ENCODE data around the gene SPOCK3. TPM values are rescaled to one million over a fixed set of nuclear protein-coding genes. Genes with fewer than 3 reads are reported as not detected.

The SPOCK3 gene
- total and polyA plus RNA-seq, 8 donors: 0.15 to 2.1 (median 0.92) TPM

DNA sequence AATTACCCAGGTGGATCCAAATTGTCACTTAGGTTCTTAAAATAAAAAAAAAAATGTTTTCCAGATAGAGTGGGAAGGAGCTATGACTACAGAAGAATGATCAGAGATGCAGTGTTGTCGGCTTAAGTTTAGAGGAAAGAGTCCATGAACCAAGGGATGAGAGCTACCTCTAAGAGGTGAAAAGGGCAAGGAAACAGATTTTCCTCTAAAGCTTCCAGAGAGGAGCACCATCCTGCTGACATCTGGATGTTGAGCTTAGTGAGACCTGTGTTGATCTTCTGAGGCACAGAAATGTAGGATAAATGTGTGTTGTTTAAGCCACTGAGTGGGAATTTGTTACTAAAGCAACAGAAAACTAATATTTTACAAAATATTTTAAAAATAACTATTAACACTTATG, 498.7 kb downstream of the SPOCK3 start:
- intact Hi-C loops (cut with DNase I): no loop called here
- TF ChIP-seq, protein P1, sequence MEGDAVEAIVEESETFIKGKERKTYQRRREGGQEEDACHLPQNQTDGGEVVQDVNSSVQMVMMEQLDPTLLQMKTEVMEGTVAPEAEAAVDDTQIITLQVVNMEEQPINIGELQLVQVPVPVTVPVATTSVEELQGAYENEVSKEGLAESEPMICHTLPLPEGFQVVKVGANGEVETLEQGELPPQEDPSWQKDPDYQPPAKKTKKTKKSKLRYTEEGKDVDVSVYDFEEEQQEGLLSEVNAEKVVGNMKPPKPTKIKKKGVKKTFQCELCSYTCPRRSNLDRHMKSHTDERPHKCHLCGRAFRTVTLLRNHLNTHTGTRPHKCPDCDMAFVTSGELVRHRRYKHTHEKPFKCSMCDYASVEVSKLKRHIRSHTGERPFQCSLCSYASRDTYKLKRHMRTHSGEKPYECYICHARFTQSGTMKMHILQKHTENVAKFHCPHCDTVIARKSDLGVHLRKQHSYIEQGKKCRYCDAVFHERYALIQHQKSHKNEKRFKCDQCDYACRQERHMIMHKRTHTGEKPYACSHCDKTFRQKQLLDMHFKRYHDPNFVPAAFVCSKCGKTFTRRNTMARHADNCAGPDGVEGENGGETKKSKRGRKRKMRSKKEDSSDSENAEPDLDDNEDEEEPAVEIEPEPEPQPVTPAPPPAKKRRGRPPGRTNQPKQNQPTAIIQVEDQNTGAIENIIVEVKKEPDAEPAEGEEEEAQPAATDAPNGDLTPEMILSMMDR (IDR thresholded peaks at IDR 0.05): no peak
- H3K4me1 ChIP-seq: no peaks in the 10 kb centered on the region
- H3K27me3 ChIP-seq: no peaks in the 10 kb centered on the region
- DNase-seq (no peak), ATAC-seq (no peak)
- no peaks in the 10 kb centered on the region for H3K9me3 ChIP-seq
- no peak overlapping the region for H3K27ac ChIP-seq
- no peak overlapping the region for H3K4me3 ChIP-seq
- no peaks in the 10 kb centered on the region for H3K36me3 ChIP-seq

DNA sequence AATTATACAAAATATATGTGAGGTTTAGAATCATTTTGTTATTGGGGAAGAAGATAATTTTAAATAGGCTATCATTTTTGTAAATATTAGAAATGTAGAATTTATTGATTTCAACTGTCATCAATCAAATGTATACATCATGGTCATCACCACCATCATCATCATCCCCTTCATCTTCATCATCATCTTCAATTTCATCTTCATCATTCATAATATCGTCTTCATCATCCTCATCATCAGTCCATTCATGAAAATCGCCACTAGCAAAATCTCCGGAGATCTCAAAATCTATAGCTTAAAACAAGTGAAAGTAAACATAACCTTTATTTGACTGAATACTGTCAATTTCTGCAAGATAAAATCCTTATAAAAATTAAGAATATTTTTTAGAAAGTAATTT, 499.5 kb downstream of the SPOCK3 start:
- intact Hi-C loops (cut with DNase I): no loop called here
- no peaks in the 10 kb centered on the region for H3K9me3 ChIP-seq
- ATAC-seq (no peak), DNase-seq (no peak)
- TF ChIP-seq, protein P1 (IDR thresholded peaks at IDR 0.05): no peak
- no peak overlapping the region for H3K27ac ChIP-seq
- no peak overlapping the region for H3K4me3 ChIP-seq
- no peaks in the 10 kb centered on the region for H3K27me3 ChIP-seq
- H3K36me3 ChIP-seq: no peaks in the 10 kb centered on the region
- no peaks in the 10 kb centered on the region for H3K4me1 ChIP-seq

DNA sequence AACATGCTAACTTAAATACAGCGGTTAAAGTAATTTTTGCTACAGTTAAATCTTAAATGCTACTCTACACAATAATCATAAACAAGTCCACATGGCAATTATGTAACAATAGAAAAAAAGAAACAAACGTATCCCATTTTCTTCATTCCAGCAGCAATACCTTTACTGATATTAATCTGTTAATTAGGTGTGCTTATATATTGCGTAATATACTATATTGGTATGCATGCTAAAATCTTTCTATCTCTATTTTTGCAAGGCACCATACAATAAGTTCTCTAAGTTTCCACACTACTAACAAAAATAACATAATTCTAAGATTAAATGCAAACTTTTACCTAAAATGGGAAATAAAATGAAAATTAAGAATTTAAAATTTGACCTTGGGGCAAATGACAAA, 500.6 kb downstream of the SPOCK3 start:
- Histone ChIP-seq H3K9me3 (no peaks in the 10 kb centered on the region), H3K4me1 (no peaks in the 10 kb centered on the region), H3K27ac (no peak overlapping the region), H3K4me3 (no peak overlapping the region), H3K27me3 (no peaks in the 10 kb centered on the region), H3K36me3 (no peaks in the 10 kb centered on the region)
- TF ChIP-seq, protein P1 (IDR thresholded peaks at IDR 0.05): no peak
- ATAC-seq: no peak
- no peak for DNase-seq
- intact Hi-C loops (cut with DNase I): no loop called here

DNA sequence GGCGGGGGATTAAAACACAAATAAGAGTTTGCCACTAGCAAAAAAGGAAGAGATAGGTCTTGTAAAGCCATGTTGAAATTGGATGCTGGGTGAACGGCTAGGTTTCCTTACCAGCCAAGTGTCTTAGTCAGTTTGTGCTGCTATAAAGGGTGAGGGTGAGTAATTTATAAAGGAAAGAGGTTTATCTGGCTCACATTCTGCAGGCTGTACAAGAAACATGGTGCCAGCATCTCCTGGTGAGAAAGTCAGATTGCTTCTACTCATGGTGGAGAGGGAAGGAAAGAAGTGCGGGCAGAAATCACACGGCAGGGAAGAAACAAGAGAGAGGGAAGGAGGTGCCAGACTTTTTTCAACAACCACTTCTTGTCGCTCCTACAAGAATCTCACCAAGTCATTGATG, 507.5 kb downstream of the SPOCK3 start:
- Histone ChIP-seq H3K27me3 (no peaks in the 10 kb centered on the region), H3K4me3 (no peak overlapping the region), H3K9me3 (peaks cover 0 to 8% of the 10 kb centered on the region in 2 donors), H3K36me3 (no peaks in the 10 kb centered on the region), H3K27ac (no peak overlapping the region), H3K4me1 (no peaks in the 10 kb centered on the region)
- ATAC-seq (no peak), DNase-seq (no peak)
- TF ChIP-seq, protein P1 (IDR thresholded peaks at IDR 0.05): no peak
- intact Hi-C loops (cut with DNase I): no loop called here

DNA sequence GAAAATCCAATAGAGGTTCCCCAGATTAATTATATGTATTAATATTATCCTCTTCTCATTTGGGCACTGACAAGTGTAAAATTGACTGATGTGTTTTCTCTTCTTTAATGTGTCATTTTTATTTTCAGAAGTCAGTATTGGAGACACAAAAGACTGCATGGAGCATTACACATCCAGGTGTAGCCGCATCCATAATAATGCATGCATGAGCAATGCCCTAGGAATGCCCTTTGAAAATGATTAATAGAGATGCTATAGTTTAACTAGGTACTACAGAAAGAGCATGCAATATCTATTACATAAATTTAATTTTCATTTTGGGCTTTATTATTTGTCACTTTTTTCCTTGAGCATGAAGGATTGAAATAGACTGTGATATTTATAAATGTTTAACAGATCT, 509.9 kb downstream of the SPOCK3 start:
- H3K36me3 ChIP-seq: no peaks in the 10 kb centered on the region
- intact Hi-C loops (cut with DNase I): no loop called here
- peaks cover 0 to 8% of the 10 kb centered on the region in 2 donors for H3K9me3 ChIP-seq
- H3K4me1 ChIP-seq: no peaks in the 10 kb centered on the region
- H3K4me3 ChIP-seq: no peak overlapping the region
- ATAC-seq (no peak), DNase-seq (no peak)
- no peaks in the 10 kb centered on the region for H3K27me3 ChIP-seq
- TF ChIP-seq, protein P1 (IDR thresholded peaks at IDR 0.05): no peak
- H3K27ac ChIP-seq: no peak overlapping the region
